ENCODE results near the gene PCBP2.
"Not testable (repeated sequence)": the region's sequence is repeated elsewhere in the genome, so short reads cannot be mapped to it uniquely, and the experiment has no call there.

PCBP2 gene

DNA sequence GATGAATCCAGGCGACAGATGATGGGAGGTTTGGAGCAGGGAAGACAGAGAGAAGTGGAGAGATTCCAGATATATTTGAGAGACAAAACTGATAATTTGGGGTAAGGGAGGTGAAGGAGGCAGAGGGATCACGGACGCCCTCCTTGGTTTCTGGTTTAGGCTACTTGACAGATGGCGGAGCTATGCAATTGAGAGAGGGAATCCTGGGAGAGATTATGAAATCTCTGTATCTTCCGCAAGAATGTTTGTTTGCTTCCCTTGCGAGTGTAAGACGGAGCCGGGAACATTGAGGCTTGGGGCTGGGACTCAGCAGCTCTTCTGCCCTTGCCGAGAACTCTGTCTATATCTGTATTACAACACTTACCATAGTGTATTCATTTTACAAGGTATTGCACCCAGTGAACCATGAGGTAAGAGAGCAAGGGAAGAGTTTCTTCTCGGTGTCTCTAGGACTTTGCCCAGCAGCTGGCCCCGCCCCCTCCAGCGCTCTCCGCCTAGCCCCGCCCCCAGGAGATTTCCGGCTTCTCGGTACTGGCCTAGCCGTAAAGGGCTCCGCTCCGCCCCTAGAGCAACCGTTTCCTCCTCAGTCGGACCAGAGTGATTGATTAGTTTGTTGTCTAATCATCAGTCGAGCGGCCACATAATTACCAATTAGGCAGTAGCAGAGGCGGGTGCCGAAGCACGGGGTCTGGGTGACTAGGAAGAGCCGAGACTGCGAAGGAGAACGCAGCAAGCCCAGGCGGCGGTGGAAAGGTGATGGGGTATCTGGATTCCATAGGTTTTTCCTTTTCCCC lies 10.7 kb upstream of the PCBP2 start, which contains the start of gene PRR13:
Gene PRR13, plus strand, starts transcription at position 695 of the 794 bp plus-strand sequence. CDS start 981 bp downstream, outside the sequence.
- peak; percentile 94 for DNase-seq (ENCODE audit: low read depth, low spot score)

- no peak for DNase-seq (ENCODE audit: low read depth, low spot score)
Measured at GRCh38 chr12:53443955-53444354, 7.9 kb upstream of the PCBP2 start.

- DNase-seq (ENCODE audit: low read depth, low spot score): not testable (repeated sequence)
Measured at GRCh38 chr12:53444593-53445325, 7.1 kb upstream of the PCBP2 start.

GRCh38 chr12:53450936-53451335 lies 966 bp upstream of the PCBP2 start:
- no peak for DNase-seq (ENCODE audit: low read depth, low spot score)

DNA sequence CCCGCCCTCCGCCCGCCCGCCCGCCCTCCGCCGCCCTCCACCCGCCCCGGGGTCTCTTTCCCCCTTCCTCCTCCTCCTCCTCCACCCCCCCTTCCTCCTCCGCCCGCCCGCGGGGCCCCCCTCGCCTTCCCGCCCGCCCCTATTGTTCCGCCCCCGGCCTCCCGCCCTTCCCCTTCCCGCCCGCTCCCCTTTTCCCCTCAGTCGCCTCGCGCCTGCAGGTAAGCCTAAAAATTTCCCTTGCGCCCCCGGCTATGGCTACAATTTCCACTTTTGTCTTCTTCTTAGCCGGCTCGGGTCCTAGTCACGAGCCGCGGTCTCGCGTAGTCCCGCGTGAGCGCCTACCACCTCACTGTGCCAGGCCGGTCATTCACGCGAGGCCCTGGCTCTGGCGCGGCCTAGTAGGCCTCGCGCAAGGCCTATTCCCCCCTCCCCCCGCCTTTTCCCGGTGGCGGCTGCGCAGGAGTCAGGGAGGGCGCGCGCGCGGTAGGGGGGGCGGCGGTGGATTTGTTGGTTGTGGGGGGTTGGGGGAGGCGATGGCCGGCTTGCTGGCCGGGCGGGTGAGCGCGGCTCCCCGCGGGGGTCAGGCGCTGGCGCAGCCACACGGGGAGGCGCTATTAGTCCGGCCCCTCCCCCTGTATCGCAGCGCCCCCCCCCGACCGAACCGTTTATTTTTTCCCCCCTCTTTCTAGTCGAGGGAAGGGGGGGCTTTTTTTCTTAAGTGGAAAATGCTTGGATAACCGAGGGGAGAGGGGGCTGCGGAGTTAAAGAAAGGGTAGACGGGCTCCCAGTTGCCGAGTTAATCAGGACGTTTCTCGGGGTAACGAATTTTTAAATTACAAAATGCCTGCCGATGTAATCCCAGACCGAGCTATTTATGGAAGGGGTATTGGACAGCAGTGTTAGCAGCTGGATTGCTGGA lies 516 bp downstream of the PCBP2 start:
- DNase-seq (ENCODE audit: low read depth, low spot score): peak; percentile 58

DNA sequence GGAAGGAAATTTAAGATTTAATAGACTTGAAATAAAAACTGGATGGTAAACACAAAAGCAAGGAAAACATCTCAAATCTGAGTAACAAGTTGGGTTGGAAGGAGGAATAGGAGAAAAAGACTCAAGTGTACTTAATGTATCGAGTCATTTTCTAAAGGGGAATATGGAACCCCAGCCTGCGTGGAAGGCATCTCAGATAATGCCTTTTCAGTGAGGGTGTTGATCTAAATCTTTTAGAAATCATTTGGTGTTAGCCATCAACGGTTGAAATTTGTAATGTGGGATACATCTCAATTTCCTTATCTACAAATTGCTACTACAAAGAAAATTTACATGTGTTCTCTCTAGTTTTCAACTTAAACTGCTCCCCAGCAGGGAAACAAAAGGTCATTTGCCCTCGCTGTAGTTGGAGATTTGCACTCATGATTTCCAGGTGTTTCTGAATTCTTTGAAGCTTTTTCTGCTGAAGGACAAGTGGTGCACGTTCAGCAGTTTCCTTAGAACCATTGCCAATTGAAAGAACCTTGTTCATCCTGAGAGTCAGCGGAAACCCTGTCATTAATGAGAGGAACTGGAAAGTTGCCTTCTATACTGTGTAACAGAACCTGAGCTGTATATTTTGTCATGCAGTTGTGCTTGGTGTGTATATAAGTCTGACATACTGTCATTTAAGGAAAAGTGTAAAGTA lies 2.2 kb downstream of the PCBP2 start:
- DNase-seq (ENCODE audit: low read depth, low spot score): no peak

GRCh38 chr12:53454707-53455106 lies 2.8 kb downstream of the PCBP2 start:
- DNase-seq (ENCODE audit: low read depth, low spot score): no peak

DNA sequence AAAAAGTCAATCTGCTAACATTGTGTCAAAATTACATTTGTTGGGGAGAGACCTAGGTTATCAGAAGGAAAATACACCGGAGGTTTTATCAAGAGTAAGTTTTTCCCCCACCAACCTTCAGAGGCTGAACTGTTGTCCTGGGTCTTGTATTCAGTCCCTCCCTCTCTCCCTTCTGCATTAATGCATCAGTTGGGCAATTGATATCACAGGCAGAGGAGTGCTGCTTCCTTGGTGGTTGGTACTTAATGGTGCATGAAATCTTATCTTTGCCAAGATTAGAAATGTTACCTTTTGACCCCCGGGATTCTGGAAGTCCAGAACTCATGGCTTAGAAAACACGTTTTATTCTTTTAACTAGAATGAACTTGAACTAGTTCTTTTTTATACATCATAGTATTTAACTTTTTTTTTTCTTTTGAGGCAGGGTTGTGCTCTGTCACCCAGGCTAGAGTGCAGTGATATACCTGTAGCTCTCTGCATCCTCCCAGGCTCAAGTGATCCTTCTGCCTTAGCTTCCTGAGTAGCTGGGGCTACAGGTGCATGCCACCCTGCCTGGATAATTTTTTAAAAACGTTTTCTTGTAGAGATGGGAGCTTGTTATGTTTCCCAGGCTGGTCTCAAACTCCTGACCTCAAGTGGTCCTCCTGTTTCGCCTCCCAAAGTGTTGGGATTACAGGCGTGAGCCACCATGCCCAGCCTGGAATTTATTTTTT lies 4.9 kb downstream of the PCBP2 start:
- no peak for DNase-seq (ENCODE audit: low read depth, low spot score)

- DNase-seq (ENCODE audit: low read depth, low spot score): no peak
Measured at GRCh38 chr12:53459097-53459496, 7.2 kb downstream of the PCBP2 start.

GRCh38 chr12:53461059-53461458 lies 9.2 kb downstream of the PCBP2 start:
- DNase-seq (ENCODE audit: low read depth, low spot score): no peak

DNA sequence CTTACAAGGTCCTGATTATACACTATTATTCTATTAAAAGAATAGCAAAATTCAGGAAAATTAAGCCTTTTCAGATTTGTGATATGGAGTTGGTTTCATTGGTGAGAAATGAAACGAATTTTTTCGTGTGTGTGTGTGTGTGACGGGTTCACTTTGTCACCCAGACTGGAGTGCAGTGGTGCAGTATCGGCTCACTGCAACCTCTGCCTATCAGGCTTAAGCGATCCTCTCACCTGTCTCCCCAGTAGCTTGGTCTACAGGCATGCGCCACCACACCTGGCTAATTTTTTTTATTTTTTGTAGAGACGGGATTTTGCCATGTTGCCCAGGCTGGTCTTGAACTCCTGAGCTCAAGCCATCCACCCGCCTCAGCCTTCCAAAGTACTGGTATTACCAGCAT lies 9.7 kb downstream of the PCBP2 start:
- no peak for DNase-seq (ENCODE audit: low read depth, low spot score)

DNA sequence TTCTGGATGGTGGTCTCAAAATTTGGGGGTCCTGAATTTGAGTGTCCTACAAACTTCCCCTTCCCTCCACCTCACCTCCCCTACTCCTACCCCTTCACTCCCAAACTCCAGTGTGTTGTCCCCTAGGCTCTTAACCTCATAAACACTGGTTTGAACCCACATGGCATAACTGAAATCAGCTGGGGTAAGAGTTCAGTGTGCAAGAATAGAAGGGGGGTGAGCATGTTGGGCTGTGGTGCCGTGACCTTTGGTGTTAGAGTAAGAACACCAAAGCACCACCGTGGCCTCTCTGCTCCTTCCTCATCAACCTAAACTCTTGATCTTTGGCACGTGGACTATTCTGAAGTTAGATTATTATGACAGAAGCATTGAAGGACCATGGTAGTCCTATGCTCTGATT lies 11.0 kb downstream of the PCBP2 start:
- DNase-seq (ENCODE audit: low read depth, low spot score): no peak

- DNase-seq (ENCODE audit: low read depth, low spot score): no peak
Measured at GRCh38 chr12:53463802-53464560, 12.1 kb downstream of the PCBP2 start.

DNA sequence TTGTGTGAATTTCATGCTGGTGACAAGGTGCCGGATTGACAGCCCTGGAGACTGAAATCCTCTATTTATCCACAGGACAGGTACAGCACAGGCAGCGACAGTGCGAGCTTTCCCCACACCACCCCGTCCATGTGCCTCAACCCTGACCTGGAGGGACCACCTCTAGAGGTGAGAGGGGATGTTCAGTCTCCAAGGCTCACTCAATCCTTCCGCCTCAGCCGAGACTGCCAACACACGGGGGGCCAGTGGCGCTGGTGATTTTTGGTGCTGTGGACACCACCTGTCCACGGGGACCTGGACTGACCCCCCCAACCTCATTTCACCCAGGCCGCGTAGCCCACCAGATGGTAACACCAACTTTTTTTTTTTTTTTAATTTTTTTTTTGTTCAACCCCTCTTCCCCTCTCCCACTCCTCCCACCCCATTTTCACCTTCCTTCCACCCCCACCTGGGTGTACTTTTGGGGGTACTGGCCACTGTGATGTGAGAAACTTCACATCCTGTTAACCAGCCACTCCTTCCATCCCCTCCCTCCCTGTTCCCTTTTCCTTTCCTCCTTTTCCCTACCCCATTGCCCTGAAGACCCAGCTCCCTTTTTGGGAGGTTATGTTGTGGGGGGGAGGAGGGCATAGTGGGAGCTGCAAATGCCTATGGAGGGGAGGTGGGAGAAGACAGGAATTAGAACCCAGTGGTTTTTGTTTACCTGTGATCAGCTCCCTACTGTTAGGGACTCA lies 12.9 kb downstream of the PCBP2 start:
- DNase-seq (ENCODE audit: low read depth, low spot score): no peak

- no peak for DNase-seq (ENCODE audit: low read depth, low spot score)
Measured at GRCh38 chr12:53465679-53466078, 13.8 kb downstream of the PCBP2 start.

DNA sequence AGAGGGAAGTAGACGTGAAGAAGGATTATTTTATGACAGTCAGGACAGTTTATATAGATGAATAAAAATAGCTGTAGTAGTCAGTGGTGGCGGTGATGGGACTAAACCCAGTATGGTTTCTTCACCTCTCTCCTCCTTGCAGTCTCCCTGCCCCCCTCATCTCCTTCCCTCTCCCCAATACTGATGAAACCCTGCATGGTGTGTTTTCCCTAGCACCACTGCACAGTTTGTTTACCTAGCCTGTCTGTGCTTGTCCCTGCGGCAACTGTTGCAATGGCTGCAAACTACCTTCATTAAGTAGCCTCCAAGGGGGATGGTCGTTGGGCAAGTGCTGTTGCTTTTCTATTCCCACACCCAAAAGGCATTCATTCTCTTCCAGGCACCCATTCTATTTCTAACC lies 14.7 kb downstream of the PCBP2 start:
- DNase-seq (ENCODE audit: low read depth, low spot score): no peak

DNA sequence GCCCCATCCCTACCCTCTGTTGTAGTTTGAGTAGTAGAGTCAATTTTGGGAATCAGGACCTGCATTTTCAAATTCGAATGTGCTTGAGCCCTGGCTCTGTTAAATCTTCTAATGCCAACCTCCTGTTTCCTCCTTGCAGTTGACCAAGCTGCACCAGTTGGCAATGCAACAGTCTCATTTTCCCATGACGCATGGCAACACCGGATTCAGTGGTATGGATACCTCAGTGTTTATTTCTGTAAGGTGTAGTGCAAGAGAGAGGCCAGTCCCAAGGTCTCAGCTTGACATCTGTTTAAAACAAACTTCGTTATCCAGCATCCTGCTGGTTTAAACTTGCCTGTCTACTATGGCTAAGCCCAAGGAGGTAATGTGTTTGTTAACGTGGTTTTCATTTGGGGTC lies 15.2 kb downstream of the PCBP2 start:
- no peak for DNase-seq (ENCODE audit: low read depth, low spot score)

DNA sequence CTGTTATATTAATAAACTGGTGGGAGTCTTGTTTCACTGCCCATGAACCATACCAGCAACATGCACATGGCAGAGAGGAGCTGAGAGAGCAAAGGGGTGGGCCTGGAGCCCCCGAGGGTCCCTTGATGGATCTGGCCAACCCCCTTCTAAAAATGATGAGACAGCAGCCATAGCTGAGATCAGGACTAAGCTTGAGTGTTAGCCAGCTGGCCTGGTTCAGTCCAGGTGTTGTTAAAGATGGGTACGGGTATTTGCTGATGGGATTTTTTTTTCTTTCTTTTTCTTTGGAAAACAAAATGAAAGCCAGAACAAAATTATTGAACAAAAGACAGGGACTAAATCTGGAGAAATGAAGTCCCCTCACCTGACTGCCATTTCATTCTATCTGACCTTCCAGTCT lies 16.0 kb downstream of the PCBP2 start:
- no peak for DNase-seq (ENCODE audit: low read depth, low spot score)

DNA sequence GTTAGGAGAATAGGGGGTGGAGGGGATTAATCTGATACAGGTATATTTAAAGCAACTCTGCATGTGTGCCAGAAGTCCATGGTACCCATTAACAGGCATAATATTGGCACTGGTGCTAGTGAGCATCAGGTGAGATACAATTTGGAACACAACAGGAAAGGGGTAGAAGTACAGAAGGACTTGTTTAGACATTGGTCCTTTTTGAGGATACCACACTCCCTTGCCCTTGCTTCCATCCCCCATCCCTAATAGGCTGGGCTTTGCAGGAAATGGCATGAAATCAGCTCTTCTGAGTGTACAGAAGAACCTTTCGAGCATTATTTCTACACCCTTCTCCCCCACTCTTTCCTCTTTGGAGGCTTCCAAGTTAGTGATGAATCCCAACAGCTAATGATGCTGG lies 16.4 kb downstream of the PCBP2 start:
- DNase-seq (ENCODE audit: low read depth, low spot score): no peak

Measured in activated CD4-positive, CD25-positive, alpha-beta regulatory T cell treated with anti-CD3 and anti-CD28 coated beads, Interleukin-2, amount 50 U/mL, for 16 hours (primary cell).